Fibroblast of peridontal ligament (primary cell): Measurements from ENCODE around the gene ALAD.
"Not testable (repeated sequence)": the region's sequence is repeated elsewhere in the genome, so short reads cannot be mapped to it uniquely, and the experiment has no call there.

Experiments used
- DNase-seq: peaks from one replicate; pipeline ENCODE4 v3.0.0-alpha.2; 2010; ENCODE audit errors: extremely low read depth

The ALAD gene

DNA sequence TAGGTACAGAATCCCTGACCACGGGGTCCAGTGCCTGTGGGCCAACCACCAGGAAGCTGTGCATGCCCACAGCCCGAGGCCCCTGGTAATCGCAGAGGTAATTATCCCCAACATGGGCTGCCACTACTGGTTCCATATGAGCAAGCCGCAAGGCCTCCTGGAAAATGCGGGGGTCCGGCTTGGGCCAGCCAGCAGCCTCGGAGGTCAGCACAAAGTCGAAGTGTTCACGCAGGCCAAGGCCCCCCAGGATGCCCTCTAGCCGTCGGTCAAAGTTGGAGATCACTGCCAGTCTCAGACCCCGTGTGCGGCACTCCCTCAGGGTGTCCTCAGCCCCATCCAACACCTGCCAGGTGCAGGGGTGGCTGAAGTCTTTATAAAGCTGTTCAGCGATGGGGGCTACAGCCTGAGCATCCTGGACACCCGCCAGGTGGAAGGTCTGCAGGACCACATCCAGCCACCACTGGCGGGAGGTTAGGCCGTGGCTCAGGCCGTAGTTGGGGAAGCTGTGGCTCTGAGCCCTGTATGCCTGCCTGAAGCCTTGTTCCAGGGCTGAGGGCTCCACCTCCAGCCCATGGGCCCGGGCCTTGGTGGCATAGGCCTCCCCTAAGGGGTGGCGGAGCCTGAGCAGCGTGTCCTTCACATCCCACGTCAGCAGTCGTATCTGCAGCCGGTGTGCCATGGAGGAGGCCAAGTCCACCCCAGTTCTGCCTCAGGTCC is 27.2 kb downstream of the ALAD start:
- no peak for DNase-seq

- DNase-seq, result no peak
Measured at GRCh38 chr9:113373256-113373655, 27.8 kb downstream of the ALAD start.

GRCh38 chr9:113372059-113372458 is 29.0 kb downstream of the ALAD start:
- no peak for DNase-seq

DNA sequence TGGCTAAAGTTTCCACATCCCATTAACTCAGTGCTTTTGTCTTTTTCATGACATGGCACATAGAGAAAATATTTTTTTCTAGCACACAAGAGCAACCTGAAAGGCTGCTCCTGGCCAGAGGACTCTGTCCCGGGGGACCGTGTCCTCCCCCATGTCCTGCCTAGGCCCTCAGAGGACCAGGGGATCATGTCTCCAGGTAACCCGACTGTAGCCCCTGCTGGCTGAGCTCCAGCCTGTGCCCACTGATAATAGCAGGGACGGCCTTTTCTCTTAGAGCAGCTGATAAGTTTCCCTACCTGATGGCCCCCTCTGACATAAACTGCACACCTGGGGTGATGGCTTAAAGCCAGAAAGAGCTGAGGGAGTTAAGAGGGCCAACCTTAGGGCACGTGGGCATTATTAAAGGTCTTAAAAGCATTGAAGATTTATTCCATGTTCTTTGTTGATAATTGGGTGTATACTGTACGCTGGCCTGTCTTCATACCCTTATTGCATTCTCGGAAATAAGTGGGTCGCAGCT is 30.2 kb downstream of the ALAD start:
- DNase-seq, result no peak

- no peak for DNase-seq
Measured at GRCh38 chr9:113369855-113370140, 31.3 kb downstream of the ALAD start.

- DNase-seq, result no peak
Measured at GRCh38 chr9:113368982-113369854, 31.9 kb downstream of the ALAD start.

DNA sequence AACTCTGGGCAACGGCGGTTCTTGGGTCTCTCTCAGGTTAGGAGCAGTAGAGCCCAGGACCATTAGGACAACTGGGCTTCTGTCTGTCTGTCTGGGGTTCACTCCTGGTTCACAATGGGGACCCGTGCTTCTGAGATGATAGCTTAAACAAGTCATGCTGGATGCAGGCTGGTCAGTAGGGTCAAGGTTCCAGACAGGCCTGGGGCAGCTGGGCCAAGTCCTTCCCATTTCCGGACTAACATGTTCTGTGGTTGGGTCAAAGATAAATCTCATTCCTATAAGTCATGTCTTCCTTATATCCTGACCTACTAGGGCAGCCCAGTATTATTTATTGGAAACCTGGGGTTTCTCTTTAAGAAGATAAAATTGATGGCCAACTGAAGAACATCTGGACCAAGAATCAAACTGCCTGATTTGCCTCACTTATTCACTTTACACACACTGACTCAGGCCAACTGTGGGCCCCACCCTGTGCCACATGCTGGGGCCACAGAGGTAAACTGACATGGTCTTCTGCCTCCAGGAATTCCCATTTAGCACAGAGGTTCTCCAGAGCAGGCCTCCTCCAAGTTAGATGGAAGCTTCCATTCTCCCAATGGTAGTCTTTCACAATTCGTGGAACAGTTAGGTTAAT is 32.6 kb downstream of the ALAD start:
- DNase-seq, result no peak

DNA sequence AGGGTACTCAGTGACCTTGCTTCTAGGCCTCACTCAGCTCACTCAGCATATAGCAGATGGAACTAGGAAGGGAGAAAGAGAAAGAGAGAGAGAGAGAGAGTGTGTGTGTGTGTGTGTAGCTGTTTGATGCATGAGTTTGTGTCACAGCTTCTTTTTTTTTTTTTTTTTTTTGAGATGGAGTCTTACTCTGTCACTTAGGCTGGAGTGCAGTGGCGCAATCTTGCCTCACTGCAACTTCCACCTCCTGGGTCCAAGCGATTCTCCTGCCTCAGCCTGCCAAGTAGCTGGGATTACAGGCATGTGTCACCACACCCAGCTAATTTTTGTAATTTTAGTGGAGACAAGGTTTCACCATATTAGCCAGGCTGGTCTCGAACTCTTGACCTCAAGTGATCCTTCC is 35.4 kb downstream of the ALAD start:
- not testable (repeated sequence) for DNase-seq

- DNase-seq, result no peak
Measured at GRCh38 chr9:113364951-113365350, 36.1 kb downstream of the ALAD start.

GRCh38 chr9:113363336-113363735 is 37.7 kb downstream of the ALAD start:
- DNase-seq, result no peak

DNA sequence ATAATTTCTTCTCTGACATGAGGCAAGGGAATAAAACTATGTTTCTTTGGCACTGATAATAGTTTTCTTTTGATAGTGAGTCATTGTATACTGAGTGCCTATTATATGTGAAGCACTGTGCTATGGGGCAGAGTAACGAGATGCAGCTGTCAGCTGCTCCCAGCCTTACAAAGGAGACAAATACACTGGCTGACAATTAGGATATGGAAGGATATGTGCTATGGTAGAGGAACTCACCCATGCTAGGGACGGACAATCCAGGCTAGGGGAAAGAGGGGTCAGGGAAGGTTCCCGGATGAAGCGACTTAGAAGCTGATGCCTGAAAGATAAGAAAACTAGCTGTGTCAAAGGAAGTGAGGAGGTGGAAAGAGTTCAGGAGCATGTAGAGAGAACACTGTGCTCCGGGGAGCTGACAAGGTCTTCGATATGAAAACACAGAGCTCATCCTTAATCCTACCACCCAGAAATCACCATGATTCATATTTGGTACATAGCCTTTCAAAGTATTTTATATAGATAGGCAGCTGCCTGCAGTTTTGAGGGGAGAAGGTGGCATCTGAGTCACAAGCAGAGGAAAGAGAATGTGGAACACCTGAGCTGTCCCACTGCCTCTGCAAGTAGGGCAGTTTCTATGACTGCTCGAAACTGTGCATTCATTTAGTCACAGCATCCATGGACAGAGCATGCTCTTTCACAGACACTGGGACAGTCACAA is 39.6 kb downstream of the ALAD start:
- peak; percentile 65 for DNase-seq

DNA sequence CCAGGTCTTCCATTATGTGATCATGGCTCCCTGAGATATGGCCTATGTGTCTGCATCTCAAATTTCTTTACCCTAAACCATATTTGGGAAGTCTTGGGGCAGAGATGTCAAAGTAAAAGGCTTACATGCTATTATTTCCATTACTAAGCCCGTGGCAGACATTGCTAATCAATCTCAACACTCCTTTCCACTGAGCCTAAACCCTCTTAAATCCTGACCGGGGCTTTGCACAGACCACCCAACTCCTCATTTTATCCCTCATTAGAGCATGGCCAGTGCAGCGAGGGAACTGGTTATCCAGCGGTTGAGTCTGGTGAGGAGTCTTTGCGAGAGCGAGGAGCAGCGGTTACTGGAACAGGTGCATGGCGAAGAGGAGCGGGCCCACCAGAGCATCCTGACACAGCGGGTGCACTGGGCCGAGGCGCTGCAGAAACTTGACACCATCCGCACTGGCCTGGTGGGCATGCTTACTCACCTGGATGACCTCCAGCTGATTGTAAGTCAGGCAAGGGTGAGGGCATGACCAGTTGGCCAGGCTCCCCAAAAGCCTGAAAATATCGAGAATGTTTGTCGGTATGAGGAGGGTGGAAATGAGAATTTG is 40.7 kb downstream of the ALAD start:
- no peak for DNase-seq

DNA sequence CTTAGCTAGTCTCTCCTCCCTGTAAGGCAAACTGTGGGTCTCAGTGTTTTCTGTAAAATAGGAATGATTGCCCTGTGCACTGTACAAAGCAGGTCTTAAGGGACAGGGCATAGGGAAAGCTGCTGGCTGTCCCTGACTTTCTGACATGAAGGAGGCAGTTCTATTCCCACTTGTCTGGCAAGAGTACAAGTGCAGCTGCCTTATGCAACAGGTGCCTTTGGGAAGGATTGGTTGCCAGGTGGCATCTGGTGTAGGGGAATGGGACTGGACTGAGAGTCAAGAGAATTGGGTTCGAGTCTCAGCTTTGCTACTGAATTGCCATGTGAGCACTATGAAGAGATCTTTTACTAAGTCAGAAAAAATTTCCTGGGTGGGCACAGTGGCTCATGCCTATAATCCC is 41.7 kb downstream of the ALAD start:
- no peak for DNase-seq

DNA sequence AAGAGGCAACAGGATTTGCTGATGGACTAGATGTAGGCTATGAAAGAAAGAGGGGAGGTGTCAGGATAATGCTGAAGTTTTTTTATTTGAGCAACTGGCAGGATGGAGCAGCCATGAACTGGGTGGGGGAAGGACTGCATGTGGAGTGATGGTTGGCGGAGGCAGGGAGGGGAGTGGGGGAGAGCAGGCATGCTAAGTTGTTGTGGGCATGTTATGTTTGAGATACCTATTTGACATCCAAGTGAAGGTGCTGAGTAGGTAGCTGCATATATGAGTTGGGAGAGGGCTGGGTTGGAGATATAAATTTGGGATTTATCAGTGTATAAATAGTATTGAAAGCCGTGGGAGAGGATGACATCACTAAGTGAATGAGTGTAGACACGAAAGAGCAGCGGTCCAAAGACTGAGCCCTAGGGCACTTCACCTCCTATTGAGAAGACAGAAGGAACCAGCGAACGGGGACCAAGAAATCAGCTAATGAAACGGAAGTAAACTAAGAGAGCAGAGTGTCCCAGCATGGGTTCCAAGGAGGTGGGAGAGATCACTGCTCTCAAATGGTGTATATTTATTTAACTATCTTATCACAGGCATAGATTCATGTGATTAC is 44.3 kb downstream of the ALAD start:
- no peak for DNase-seq

DNA sequence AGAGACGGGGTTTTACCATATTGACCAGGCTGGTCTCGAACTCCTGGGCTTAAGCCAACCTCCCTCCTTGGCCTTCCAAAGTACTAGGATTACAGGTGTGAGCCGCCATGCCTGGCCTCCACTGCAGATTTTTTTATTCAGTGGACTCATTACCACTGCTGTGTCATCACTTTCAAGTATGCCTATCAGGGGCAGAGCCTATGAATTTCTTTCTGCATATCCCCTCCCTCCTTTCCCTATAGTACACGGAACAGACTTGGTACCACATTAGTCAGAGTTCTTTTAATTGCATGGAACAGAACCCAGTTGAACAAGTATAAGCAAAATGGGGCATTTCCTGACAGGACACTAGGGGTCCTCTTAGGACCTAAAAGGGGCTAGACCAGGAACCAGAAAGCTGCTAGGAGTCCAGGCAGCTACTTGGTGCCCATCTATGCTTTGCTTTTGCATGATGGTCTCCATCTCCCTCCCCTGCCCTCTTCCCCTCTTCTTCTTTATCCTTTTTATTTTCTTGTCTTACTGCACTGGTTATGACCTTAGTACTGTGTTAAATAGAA is 46.0 kb downstream of the ALAD start:
- peak; percentile 30 for DNase-seq

- no peak for DNase-seq
Measured at GRCh38 chr9:113352411-113352810, 48.7 kb downstream of the ALAD start.

GRCh38 chr9:113352006-113352405 is 49.1 kb downstream of the ALAD start:
- DNase-seq, result no peak

DNA sequence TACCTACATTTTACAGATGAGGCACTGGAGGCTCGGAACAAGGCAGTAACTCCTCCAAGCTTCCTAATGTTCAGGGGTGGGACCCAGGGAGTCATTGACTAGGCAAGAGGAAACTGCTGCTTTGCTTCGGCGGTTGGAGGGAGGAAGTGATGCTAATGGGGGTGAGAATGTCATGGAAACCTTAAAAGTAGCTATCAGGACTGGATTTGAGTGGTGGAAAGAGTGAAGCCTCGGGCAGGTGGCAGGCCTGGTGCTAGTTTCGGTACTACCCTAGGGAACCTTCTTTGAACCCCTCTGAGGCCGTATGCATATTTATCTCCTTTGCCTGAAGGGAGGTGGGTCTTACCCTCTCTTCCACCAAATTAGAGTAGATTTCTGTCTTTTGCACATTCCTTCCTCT is 50.1 kb downstream of the ALAD start:
- DNase-seq, result no peak

GRCh38 chr9:113350107-113350661 is 50.9 kb downstream of the ALAD start:
- DNase-seq, result no peak

DNA sequence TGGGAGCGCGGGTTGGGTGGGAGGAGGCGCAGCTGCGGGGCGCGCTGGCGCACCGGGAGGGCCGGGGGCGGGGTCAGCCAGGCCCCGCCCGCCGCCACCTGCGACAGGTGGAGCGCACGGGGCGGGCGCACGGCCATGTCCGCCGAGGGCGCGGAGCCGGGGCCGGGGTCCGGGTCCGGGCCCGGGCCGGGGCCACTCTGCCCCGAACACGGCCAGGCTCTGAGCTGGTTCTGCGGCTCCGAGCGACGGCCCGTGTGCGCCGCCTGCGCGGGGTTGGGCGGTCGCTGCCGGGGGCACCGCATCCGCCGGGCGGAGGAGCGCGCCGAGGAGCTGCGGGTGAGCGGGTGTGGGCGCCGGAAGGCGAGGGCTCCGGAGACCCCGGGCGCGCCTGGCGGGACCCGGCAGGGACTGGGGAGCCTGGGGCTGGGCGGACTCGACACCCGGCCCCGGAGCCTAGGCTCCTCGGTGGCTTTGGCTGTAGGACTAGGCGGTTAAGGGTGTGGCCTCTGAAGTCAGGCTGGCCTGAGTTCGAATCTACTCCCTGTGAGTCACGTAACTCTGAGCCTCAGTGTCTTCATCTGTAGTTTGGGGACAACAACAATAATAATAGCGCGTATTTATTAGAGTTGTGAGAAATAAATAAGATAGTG is 51.5 kb downstream of the ALAD start, which contains the start of gene BSPRY:
BSPRY (plus strand) TSS at position 97 of the 650 bp plus-strand sequence; CDS start at position 136, 39 bp downstream.
- no peak for DNase-seq
